ENCODE data around the gene TUT4. TPM values are rescaled to one million over a fixed set of nuclear protein-coding genes. Genes with fewer than 3 reads are reported as not detected.

Gene TUT4
- total RNA-seq, 1 donor from 2014 or later = 139 TPM

GRCh38 chr1:52413410-52413989 lies 139.4 kb downstream of the TUT4 start:
- Mint-ChIP-seq H3K27ac (no peak overlapping the region), H3K4me3 (no peak overlapping the region)

GRCh38 chr1:52404975-52405338 lies 147.9 kb downstream of the TUT4 start:
- peak overlapping the region; percentile 92 for H3K27ac ChIP-seq
- H3K4me1 ChIP-seq = peaks cover 23% of the 10 kb centered on the region
- Mint-ChIP-seq H3K27me3 (ENCODE audit: insufficient read depth, low read depth) (peaks cover 2% of the 10 kb centered on the region), H3K9me3 (no peaks in the 10 kb centered on the region), H3K36me3 (peaks cover 25% of the 10 kb centered on the region), H3K4me3 (peak overlapping the region; percentile 100), H3K4me1 (peaks cover 30% of the 10 kb centered on the region), H3K27ac (peak overlapping the region; percentile 98)
- peaks cover 19% of the 10 kb centered on the region for H3K36me3 ChIP-seq
- DNase-seq (ENCODE audit: low spot score) = no peak
- peaks cover 8% of the 10 kb centered on the region for H3F3A ChIP-seq (ENCODE audit: low read depth)
- peaks cover 78% of the 10 kb centered on the region for H3K79me2 ChIP-seq (ENCODE audit: low read depth)
- H3K9me3 ChIP-seq (ENCODE audit: low read depth) = no peaks in the 10 kb centered on the region
- peak overlapping the region; percentile 83 for H2AFZ ChIP-seq (replicated peaks)
- no peaks in the 10 kb centered on the region for H3K27me3 ChIP-seq
- H3K4me2 ChIP-seq = peak overlapping the region; percentile 95
- no peak for TF ChIP-seq EZH2phosphoT487 (IDR thresholded peaks at IDR 0.05)
- TF ChIP-seq EZH2 (IDR thresholded peaks at IDR 0.05) = no peak
- TF ChIP-seq CTCF (IDR thresholded peaks at IDR 0.05) = no peak
- peaks cover 13% of the 10 kb centered on the region for H4K20me1 ChIP-seq (ENCODE audit: low read depth)
- H3K9ac ChIP-seq = peak overlapping the region; percentile 90
- H3K4me3 ChIP-seq = peak overlapping the region; percentile 84

More at GRCh38 chr1:52413410-52413989, 139.4 kb downstream of the TUT4 start:
- Mint-ChIP-seq H3K9me3 (no peaks in the 10 kb centered on the region), H3K36me3 (peaks cover 22% of the 10 kb centered on the region), H3K4me1 (no peaks in the 10 kb centered on the region), H3K27me3 (ENCODE audit: insufficient read depth, low read depth) (no peaks in the 10 kb centered on the region)
- no peaks in the 10 kb centered on the region for H3K27me3 ChIP-seq
- no peaks in the 10 kb centered on the region for H3K79me2 ChIP-seq (ENCODE audit: low read depth)
- no peak overlapping the region for H2AFZ ChIP-seq (replicated peaks)
- no peak overlapping the region for H3K4me2 ChIP-seq
- H3K9ac ChIP-seq = no peak overlapping the region
- peaks cover 20% of the 10 kb centered on the region for H3K36me3 ChIP-seq
- no peaks in the 10 kb centered on the region for H4K20me1 ChIP-seq (ENCODE audit: low read depth)
- no peak overlapping the region for H3K27ac ChIP-seq
- no peak for TF ChIP-seq CTCF (IDR thresholded peaks at IDR 0.05)
- TF ChIP-seq EZH2phosphoT487 (IDR thresholded peaks at IDR 0.05) = no peak
- TF ChIP-seq EZH2 (IDR thresholded peaks at IDR 0.05) = no peak
- no peak for DNase-seq (ENCODE audit: low spot score)
- H3F3A ChIP-seq (ENCODE audit: low read depth) = peaks cover 18% of the 10 kb centered on the region
- no peaks in the 10 kb centered on the region for H3K9me3 ChIP-seq (ENCODE audit: low read depth)
- H3K4me3 ChIP-seq = no peak overlapping the region
- no peaks in the 10 kb centered on the region for H3K4me1 ChIP-seq

- Histone ChIP-seq H3K4me2 (peak within 1 kb of the TSS; percentile 95), H3K27ac (peak within 1 kb of the TSS; percentile 92), H4K20me1 (ENCODE audit: low read depth) (peaks cover 13% of the 10 kb centered on the region), H3F3A (ENCODE audit: low read depth) (peaks cover 8% of the 10 kb centered on the region), H3K4me1 (peaks cover 23% of the 10 kb centered on the region), H3K4me3 (peak within 1 kb of the TSS; percentile 84), H2AFZ (replicated peaks) (peak within 1 kb of the TSS; percentile 96), H3K9ac (peak within 1 kb of the TSS; percentile 92), H3K27me3 (no peaks in the 10 kb centered on the region), H3K79me2 (ENCODE audit: low read depth) (peaks cover 84% of the 10 kb centered on the region), H3K9me3 (ENCODE audit: low read depth) (no peaks in the 10 kb centered on the region), H3K36me3 (peaks cover 14% of the 10 kb centered on the region)
- H3K4me3 Mint-ChIP-seq = peak within 1 kb of the TSS; percentile 100
- peak within 1 kb of the TSS; percentile 98 for H3K27ac Mint-ChIP-seq
- peaks cover 30% of the 10 kb centered on the region for H3K4me1 Mint-ChIP-seq
- TF ChIP-seq CTCF (IDR thresholded peaks at IDR 0.05) = peak; percentile 60
- TF ChIP-seq EZH2phosphoT487 (IDR thresholded peaks at IDR 0.05) = no peak
- H3K9me3 Mint-ChIP-seq = no peaks in the 10 kb centered on the region
- peak; percentile 100 for DNase-seq (ENCODE audit: low spot score)
- H3K36me3 Mint-ChIP-seq = peaks cover 28% of the 10 kb centered on the region
- peaks cover 2% of the 10 kb centered on the region for H3K27me3 Mint-ChIP-seq (ENCODE audit: insufficient read depth, low read depth)
These were observed 148.5 kb downstream of the TUT4 start, which contains the start of the genes ORC1 and PRPF38A for GRCh38 chr1:52404116-52404974. ORC1 (minus strand) TSS chr1:52404423; CDS start chr1:52402223, 2,200 bp downstream. PRPF38A (plus strand) TSS chr1:52404602; CDS start chr1:52404750, 148 bp downstream.
